ENCODE measurements around the gene LIX1L.
A peak's percentile ranks its signal among the peaks of the same experiment; 100 is the strongest.

Gene LIX1L

GRCh38 chr1:145982010-145982723 lies 24.4 kb upstream of the LIX1L start:
- Histone ChIP-seq H3K27ac (no peak overlapping the region), H3K9me3 (ENCODE audit: low read depth, low read length) (no peaks in the 10 kb centered on the region), H3K36me3 (ENCODE audit: insufficient read depth, low read length) (no peaks in the 10 kb centered on the region; the same call in 1 of the 2 replicates), H3K4me3 (no peak overlapping the region), H3K9ac (ENCODE audit: insufficient read length) (no peak overlapping the region)
- DNase-seq (ENCODE audit: low read depth, low spot score): no peak
- no peak for TF ChIP-seq FOXP2 (optimal IDR thresholded peaks at IDR 0.05; ENCODE audit: control extremely low read depth, extremely low read length, insufficient read depth)
- TF ChIP-seq POLR2AphosphoS5 (IDR thresholded peaks at IDR 0.05; ENCODE audit: borderline replicate concordance, low read depth, low read length): no peak
- TF ChIP-seq EZH2 (IDR thresholded peaks at IDR 0.05): no peak

GRCh38 chr1:145980457-145980994 lies 22.7 kb upstream of the LIX1L start:
- H3K9me3 ChIP-seq (ENCODE audit: low read depth, low read length): no peaks in the 10 kb centered on the region
- no peak overlapping the region for H3K4me3 ChIP-seq
- H3K9ac ChIP-seq (ENCODE audit: insufficient read length): no peak overlapping the region
- no peak for DNase-seq (ENCODE audit: low read depth, low spot score)
- peak overlapping the region; percentile 91; the same call in 1 of the 2 replicates for H3K27ac ChIP-seq
- no peak for TF ChIP-seq EZH2 (IDR thresholded peaks at IDR 0.05)
- no peak for TF ChIP-seq FOXP2 (optimal IDR thresholded peaks at IDR 0.05; ENCODE audit: control extremely low read depth, extremely low read length, insufficient read depth)
- no peak for TF ChIP-seq POLR2AphosphoS5 (IDR thresholded peaks at IDR 0.05; ENCODE audit: borderline replicate concordance, low read depth, low read length)
- H3K36me3 ChIP-seq (ENCODE audit: insufficient read depth, low read length): no peaks in the 10 kb centered on the region; the same call in 1 of the 2 replicates

- Histone ChIP-seq H3K9me3 (ENCODE audit: low read depth, low read length) (no peaks in the 10 kb centered on the region), H3K4me3 (peak overlapping the region; percentile 59), H3K9ac (ENCODE audit: insufficient read length) (peak overlapping the region; percentile 33), H3K36me3 (ENCODE audit: insufficient read depth, low read length) (no peaks in the 10 kb centered on the region; the same call in 1 of the 2 replicates), H3K27ac (peak overlapping the region; percentile 91)
- DNase-seq (ENCODE audit: low read depth, low spot score): no peak
- no peak for TF ChIP-seq FOXP2 (optimal IDR thresholded peaks at IDR 0.05; ENCODE audit: control extremely low read depth, extremely low read length, insufficient read depth)
- TF ChIP-seq POLR2AphosphoS5 (IDR thresholded peaks at IDR 0.05; ENCODE audit: borderline replicate concordance, low read depth, low read length): no peak
- TF ChIP-seq EZH2 (IDR thresholded peaks at IDR 0.05): no peak
These were observed 22.1 kb upstream of the LIX1L start for GRCh38 chr1:145979746-145980456.

- no peaks in the 10 kb centered on the region; the same call in 1 of the 2 replicates for H3K36me3 ChIP-seq (ENCODE audit: insufficient read depth, low read length)
- peak; percentile 57 for TF ChIP-seq FOXP2 (optimal IDR thresholded peaks at IDR 0.05; ENCODE audit: control extremely low read depth, extremely low read length, insufficient read depth)
- peak; percentile 77 for TF ChIP-seq POLR2AphosphoS5 (IDR thresholded peaks at IDR 0.05; ENCODE audit: borderline replicate concordance, low read depth, low read length)
- no peak for TF ChIP-seq EZH2 (IDR thresholded peaks at IDR 0.05)
- H3K27ac ChIP-seq: peak overlapping the region; percentile 91
- peak; percentile 83 for DNase-seq (ENCODE audit: low read depth, low spot score)
- peak overlapping the region; percentile 74 for H3K9ac ChIP-seq (ENCODE audit: insufficient read length)
- H3K4me3 ChIP-seq: peak overlapping the region; percentile 59
- no peaks in the 10 kb centered on the region for H3K9me3 ChIP-seq (ENCODE audit: low read depth, low read length)
These were observed 21.3 kb upstream of the LIX1L start for GRCh38 chr1:145978854-145979745.

- H3K9me3 ChIP-seq (ENCODE audit: low read depth, low read length): no peaks in the 10 kb centered on the region
- H3K27ac ChIP-seq: peak overlapping the region; percentile 91
- no peak for DNase-seq (ENCODE audit: low read depth, low spot score)
- H3K36me3 ChIP-seq (ENCODE audit: insufficient read depth, low read length): no peaks in the 10 kb centered on the region; the same call in 1 of the 2 replicates
- no peak overlapping the region for H3K4me3 ChIP-seq
- peak overlapping the region; percentile 74 for H3K9ac ChIP-seq (ENCODE audit: insufficient read length)
- TF ChIP-seq EZH2 (IDR thresholded peaks at IDR 0.05): no peak
- TF ChIP-seq FOXP2 (optimal IDR thresholded peaks at IDR 0.05; ENCODE audit: control extremely low read depth, extremely low read length, insufficient read depth): no peak
- no peak for TF ChIP-seq POLR2AphosphoS5 (IDR thresholded peaks at IDR 0.05; ENCODE audit: borderline replicate concordance, low read depth, low read length)
These were observed 20.6 kb upstream of the LIX1L start for GRCh38 chr1:145978471-145978853.

- H3K9ac ChIP-seq (ENCODE audit: insufficient read length): no peak overlapping the region
- no peaks in the 10 kb centered on the region; the same call in 1 of the 2 replicates for H3K36me3 ChIP-seq (ENCODE audit: insufficient read depth, low read length)
- peak overlapping the region; percentile 91; the same call in 1 of the 2 replicates for H3K27ac ChIP-seq
- TF ChIP-seq FOXP2 (optimal IDR thresholded peaks at IDR 0.05; ENCODE audit: control extremely low read depth, extremely low read length, insufficient read depth) (no peak), EZH2 (IDR thresholded peaks at IDR 0.05) (no peak), POLR2AphosphoS5 (IDR thresholded peaks at IDR 0.05; ENCODE audit: borderline replicate concordance, low read depth, low read length) (no peak)
- H3K9me3 ChIP-seq (ENCODE audit: low read depth, low read length): no peaks in the 10 kb centered on the region
- H3K4me3 ChIP-seq: no peak overlapping the region
- DNase-seq (ENCODE audit: low read depth, low spot score): peak; percentile 66
These were observed 20.0 kb upstream of the LIX1L start for GRCh38 chr1:145977486-145978470.

- DNase-seq (ENCODE audit: low read depth, low spot score): no peak
- no peak overlapping the region for H3K4me3 ChIP-seq
- H3K27ac ChIP-seq: no peak overlapping the region
- TF ChIP-seq EZH2 (IDR thresholded peaks at IDR 0.05) (no peak), FOXP2 (optimal IDR thresholded peaks at IDR 0.05; ENCODE audit: control extremely low read depth, extremely low read length, insufficient read depth) (no peak), POLR2AphosphoS5 (IDR thresholded peaks at IDR 0.05; ENCODE audit: borderline replicate concordance, low read depth, low read length) (no peak)
- H3K9me3 ChIP-seq (ENCODE audit: low read depth, low read length): no peaks in the 10 kb centered on the region
- no peaks in the 10 kb centered on the region; the same call in 1 of the 2 replicates for H3K36me3 ChIP-seq (ENCODE audit: insufficient read depth, low read length)
- H3K9ac ChIP-seq (ENCODE audit: insufficient read length): no peak overlapping the region
These were observed 19.2 kb upstream of the LIX1L start for GRCh38 chr1:145977016-145977415.

Measured in SK-N-MC (cell line).